Embryonic facial prominence (tissue), 1 donor: ENCODE measurements around the gene FANCE.
"Not testable (repeated sequence)": the region's sequence is repeated elsewhere in the genome, so short reads cannot be mapped to it uniquely, and the experiment has no call there.

Experiments used
- DNase-seq: peaks from one replicate; pipeline ENCODE4 v3.0.0-alpha.2; 2016; ENCODE audit errors: extremely low spot score

Gene FANCE

GRCh38 chr6:35432702-35433101, 19.4 kb upstream of the FANCE start:
- DNase-seq, result not testable (repeated sequence)

DNA sequence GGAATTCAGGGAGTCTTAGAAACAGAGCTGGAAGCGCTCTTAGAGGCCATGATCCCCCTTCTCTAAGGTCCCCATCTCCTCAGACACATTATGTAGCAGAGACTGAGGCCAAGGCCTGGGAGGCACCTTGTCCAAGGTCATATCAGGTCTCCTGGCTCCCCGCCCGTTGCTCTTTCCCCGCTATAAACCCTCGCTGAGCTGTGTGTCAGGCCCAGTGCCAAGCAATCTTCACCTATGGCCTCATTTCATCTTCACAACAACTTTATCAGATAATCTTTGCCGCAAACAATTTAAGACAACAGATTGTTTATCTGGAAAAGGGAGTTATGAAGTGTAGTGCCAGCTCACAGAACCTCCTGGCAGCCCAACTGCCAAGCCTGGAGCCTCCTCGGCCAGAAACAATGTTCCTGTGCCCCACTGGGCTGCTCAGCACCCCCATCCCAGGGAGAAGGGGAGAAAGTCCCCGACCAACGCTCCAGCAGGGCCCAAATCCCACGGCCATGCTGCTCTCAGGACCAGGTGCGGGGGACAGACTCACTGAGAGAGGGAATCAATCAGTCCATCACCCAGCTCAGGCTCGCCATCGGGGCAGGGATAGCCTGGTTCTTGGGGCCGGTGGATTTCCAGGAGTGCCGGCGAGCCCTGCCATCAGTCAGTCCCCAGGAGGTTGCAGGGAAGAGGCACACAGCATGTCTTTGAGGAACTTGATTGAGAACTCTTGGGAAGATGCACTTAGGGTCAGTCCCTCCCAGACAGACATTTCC, 16.9 kb upstream of the FANCE start:
- no peak for DNase-seq

DNA sequence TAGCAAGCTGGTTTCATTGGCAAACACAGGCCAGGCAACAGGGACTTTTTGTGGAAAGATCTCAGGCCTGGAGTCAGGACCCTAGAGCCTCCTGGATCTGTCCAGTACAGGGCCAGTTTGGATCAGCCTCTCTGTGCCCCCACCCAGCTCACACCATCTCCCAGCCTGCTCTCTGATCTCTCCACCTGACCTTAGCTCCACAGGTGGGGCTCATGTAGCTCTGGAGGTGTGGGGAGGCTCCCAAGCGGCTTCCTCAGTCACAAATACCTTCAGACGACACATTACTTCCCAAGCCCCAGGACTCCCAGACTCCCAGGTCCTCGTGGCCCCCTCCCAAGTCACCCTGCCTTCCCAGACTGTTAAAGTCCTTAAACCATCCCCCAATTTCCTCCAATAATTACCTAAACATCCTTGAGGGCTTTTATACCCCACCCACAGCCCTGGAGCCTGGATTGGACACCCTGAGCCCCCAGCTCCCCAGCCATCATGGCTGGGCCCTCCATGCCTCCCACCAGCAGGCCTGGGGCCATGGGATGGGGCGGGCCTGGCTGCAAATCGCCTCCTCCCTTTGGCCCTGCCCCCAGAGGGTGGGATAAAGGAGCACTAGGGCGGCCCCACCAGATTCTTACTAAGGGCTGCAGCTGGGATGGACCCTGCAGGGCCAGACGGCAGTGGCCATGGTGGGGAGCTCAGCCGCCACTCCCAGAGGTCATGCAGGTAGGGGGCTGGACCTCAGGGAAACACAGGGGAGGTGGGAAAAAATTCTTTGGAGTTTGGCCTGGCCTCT, 15.9 kb upstream of the FANCE start:
- DNase-seq, result no peak

GRCh38 chr6:35438378-35439065, 13.6 kb upstream of the FANCE start:
- DNase-seq, result not testable (repeated sequence)

- DNase-seq, result no peak
These were observed 12.8 kb upstream of the FANCE start for GRCh38 chr6:35439308-35439707.

DNA sequence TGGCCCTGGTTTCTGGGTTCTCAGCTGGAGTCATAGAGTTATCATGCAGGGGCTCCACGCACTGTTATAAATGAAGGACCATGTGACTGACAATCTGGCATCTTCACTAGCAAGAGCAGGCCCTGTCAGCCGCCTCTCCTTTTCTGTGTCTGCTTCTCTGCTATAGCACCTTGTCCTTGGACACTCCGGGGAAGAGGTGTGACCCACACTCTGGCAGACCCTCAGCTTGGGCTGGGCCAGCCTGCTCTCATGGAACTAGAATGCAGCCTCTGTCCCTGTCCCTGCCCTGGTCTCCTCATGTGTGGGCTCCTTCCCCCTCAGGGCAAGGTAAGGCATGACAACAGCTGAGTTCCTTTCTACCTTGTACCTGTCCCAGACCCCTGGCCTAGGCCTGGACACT, 10.9 kb upstream of the FANCE start:
- no peak for DNase-seq

- no peak for DNase-seq
These were observed 10.5 kb upstream of the FANCE start for GRCh38 chr6:35441642-35442041.

- no peak for DNase-seq
These were observed 9.4 kb upstream of the FANCE start for GRCh38 chr6:35442693-35443092.

DNA sequence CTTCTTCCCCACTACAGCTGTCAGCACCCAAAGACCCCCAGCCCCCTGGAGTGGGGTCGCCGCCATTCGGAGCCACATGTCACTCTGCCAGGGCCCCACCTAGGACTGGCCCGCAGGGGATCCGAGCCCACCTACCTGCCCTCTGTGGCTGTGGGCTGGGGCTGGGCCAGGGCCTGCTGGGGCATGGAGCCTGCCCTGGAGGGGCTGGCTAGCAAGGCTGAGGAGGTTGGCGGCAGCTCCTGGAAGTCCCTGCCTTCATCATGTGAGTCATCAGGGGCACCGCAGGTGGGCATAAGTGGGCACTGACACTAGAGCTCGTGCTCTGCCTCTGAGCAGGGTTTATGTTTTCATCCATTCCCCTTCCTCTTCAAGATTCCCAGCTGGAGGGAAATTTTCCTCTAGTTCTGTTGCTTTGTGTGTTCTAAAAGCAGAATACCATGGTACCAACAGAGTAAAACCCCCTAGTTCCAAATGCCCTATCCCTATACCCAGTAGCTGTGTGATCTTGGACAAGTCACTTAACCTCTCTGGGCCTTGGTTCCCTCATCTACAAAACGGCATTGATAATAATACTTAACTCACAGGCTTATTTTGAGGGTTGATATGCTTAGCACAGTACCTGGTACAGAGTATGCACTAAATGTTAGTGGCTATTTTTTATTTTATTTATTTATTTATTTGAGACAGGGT, 8.7 kb upstream of the FANCE start:
- DNase-seq, result no peak

GRCh38 chr6:35445691-35446090, 6.4 kb upstream of the FANCE start:
- DNase-seq, result no peak

DNA sequence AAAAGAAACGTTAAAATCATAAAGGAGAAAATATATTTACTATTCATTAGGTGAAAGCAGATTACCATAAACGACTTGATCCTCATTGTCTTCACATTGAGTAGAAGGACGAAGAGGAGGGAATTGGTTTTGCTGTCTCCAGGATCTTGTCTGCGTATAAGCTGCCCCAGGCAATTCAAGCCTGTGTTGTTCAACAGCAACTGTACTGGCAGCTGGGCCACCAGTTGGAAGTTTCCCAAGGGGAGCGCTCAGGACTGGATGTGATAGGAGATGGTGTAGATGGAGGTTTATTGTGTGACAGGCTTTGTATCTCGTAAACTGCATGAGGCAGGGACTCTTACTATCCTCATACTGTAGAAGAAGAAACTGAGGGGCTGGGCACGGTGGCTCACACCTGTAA, 3.9 kb upstream of the FANCE start:
- DNase-seq, result no peak

DNA sequence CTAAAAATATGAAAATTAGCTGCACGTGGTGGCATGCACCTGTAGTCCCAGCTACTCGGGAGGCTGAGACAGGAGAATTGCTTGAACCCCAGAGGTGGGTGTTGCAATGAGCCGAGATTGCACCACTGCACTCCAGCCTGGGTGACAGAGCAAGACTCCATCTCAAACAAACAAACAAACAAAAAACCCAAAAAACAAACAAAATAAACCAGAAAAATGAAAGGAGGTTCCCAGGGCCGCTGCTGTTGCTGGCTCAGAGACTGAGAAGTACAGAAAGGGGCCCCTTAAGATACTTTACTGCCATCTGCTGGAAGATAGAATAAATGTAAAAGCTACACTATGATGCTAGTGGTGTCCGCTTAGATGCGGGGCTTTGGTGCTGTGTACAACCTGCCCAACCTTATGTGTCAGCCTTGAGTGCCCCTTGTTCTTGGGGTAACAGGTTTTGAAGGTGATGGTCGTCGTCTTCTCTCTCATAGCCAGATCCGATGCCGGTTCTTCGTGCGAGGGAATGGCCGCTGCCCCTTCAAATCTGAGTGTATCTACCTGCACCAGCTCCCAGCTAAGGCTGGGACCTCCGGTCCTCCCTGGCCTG, 2.8 kb upstream of the FANCE start:
- no peak for DNase-seq

GRCh38 chr6:35451354-35452182, 570 bp upstream of the FANCE start:
- DNase-seq, result no peak

GRCh38 chr6:35453236-35453635, 1.1 kb downstream of the FANCE start:
- no peak for DNase-seq

- no peak for DNase-seq
These were observed 2.4 kb downstream of the FANCE start for GRCh38 chr6:35454391-35455110.

DNA sequence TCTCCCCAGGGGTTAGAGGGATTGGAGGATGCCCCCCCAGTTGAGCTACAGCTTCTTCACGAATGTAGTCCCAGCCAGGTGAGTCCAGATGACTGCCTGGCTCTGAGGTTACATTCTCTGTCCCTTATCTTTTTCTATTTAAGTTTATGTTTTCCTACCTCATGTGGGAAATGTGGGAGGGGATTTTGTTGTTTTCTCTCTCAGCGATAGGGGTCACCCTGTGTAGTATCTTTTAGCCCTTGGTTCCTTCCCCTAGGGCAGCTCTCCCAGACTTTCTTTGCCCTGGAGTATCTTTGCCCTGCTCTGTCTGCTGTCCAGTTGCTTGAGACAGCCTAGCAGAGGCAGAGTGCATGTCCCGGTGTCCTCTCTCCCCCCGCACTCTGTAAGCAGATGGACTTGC, 5.8 kb downstream of the FANCE start:
- no peak for DNase-seq

- no peak for DNase-seq
These were observed 9.1 kb downstream of the FANCE start for GRCh38 chr6:35461270-35461669.

GRCh38 chr6:35463292-35463691, 11.2 kb downstream of the FANCE start:
- DNase-seq, result no peak

DNA sequence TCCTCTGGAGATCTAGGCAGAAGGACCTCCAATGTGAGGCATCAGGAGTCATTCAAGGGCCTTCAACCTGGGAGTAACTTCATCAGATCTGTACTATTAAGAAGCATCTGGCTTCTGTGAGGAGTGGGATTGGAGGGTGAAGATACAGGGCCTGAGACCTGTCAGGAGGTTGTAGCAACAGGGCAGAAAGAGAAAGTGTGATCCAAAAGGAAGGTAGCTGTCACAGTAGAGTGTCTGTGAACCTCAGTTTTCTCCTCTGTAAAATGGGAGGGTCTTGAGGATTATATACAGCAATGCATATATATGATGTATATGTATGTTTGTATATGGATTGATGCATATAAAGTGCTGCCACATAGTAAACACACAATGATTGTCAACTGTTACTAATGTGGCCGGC, 13.5 kb downstream of the FANCE start:
- DNase-seq, result no peak
